Suppressor macrophage treated with lipopolysaccharide for 4 hours (primary cell): ENCODE results near the gene SFSWAP.
"Not testable (repeated sequence)": the region's sequence is repeated elsewhere in the genome, so short reads cannot be mapped to it uniquely, and the experiment has no call there.

ENCODE experiments used
- DNase-seq: peaks from one replicate; pipeline ENCODE4 v3.0.0-alpha.2; 2020

Gene SFSWAP

GRCh38 chr12:131679816-131680215, 31.1 kb upstream of the SFSWAP start:
- DNase-seq, result not testable (repeated sequence)

GRCh38 chr12:131680392-131681256, 30.3 kb upstream of the SFSWAP start:
- not testable (repeated sequence) for DNase-seq

DNA sequence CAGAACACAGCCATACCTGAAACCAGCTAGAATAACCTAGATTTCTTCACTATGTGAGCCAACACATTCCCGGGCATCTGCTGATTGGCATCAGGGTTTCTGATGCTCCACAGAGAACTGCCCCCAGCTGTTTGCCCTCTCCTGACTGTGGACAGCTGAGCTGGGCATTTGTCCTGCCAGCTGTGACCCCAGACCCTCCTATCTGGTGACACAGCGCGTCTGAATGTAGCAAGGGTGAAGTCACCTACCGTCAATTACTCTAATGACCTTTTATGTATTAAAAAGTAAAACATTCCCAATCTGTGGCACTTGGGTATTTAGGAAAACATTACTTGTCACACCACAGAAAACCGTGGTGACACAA, 29.7 kb upstream of the SFSWAP start:
- no peak for DNase-seq

DNA sequence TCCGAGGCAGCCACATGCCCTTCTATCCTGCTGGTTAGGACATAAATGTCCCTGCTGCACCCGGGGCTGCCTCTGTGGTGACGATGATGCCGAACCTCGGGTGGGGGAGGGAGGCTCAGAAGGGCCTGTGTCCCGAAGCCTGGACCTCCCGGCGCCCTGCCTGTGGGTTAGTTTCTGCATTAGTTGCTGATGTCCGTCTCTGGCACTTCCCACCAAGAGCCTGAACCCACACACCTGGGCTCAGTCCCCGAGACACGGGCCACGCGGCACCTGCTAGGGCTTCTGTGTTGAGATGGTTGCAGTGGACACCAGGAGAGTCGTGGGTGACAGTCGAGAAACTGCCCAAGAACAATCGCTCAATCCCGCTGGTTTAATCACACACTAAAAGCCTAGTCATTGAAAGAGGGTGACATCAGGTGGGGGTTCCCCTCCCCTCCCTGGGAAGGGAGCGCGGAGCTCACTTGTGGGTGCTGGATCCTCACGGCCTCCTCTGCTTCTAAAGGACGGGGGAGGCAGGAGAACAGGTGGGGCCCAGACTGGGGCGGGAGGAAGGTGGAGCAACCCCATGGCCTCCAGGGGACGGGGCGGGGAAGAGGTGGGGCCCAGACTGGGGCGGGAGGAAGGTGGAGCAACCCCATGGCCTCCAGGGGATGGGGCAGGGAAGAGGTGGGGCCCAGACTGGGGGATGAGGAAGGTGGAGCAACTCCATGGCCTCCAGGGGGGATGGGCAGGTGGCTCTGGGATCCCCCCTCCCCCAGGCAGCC, 29.0 kb upstream of the SFSWAP start:
- peak; percentile 35 for DNase-seq

GRCh38 chr12:131682510-131682895, 28.4 kb upstream of the SFSWAP start:
- peak; percentile 5 for DNase-seq

DNA sequence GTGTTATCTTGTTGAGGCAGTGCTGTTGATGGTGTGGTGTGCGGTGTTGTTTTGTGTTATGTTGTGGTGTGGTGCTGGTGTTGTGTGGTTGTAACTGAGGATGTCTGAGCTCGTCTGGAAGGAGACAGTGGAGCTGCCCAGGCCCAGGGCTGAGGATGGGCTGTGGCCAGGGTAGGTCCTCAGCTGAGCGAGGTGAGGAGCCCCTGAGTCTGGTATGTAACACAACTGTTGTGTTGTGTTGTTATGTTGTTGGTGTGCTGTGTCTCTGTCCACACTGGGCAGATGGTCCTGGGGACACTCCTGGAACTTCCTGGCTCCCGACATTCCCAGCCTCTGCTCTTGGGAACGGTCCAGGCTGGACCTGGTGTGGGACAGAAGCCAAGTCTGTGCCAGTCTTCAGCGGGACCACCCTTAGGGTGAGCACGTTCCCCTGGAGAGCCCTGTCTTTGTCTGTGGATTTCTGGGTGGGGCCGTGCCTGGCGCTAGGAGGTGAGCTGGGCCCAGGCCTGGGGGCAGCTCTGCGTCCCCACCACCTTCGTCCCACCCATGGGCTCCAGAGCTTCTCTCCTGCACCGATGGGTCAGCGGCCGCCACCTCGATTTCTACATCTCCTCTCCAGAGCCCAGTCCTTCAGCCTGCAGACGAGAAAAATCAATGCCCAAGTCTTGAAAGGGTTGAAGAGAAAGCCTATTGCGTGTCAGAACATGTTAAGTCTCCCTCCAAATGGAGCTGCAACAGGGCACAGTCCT, 27.4 kb upstream of the SFSWAP start:
- no peak for DNase-seq

DNA sequence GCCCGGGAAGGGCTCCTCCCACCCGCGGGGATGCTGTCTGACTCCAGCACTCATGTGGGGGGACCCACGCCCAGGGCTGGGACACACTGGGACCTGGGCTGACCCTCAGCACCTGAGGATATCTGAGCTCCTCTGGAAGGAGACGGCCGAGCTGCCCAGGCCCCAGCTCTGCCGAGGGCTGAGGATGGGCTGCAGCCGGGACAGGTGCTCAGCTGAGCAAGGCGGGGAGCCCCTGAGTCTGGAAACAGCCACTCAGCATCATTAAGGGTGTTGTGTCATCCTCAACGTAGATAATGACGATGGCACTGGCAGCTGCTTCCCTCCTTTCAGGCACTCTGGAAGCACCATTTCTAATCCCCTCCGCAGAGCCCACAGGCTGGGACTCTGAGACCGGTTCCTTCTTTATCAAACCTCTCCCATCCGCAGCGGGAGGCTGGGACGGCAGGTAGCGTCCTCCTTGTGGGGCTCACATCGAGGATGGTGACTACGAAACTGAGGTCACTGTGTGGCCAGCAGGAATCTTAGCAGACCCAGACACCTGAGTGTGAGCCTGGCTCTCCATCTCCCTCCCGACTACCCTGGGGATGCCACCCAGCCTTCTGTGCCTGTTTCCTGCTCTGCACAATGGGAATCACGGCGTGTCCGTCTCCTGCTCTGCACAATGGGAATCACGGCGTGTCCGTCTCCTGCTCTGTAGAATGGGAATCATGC, 26.7 kb upstream of the SFSWAP start:
- no peak for DNase-seq

- DNase-seq, result no peak
Measured at GRCh38 chr12:131687346-131688125, 23.4 kb upstream of the SFSWAP start.

- no peak for DNase-seq
Measured at GRCh38 chr12:131688131-131688844, 22.6 kb upstream of the SFSWAP start.

GRCh38 chr12:131688845-131689154, 22.1 kb upstream of the SFSWAP start:
- DNase-seq, result no peak

GRCh38 chr12:131690320-131690719, 20.6 kb upstream of the SFSWAP start:
- DNase-seq, result no peak

GRCh38 chr12:131692431-131692830, 18.5 kb upstream of the SFSWAP start:
- DNase-seq, result no peak

GRCh38 chr12:131693149-131693548, 17.7 kb upstream of the SFSWAP start:
- no peak for DNase-seq

- DNase-seq, result no peak
Measured at GRCh38 chr12:131694116-131694838, 16.6 kb upstream of the SFSWAP start.

DNA sequence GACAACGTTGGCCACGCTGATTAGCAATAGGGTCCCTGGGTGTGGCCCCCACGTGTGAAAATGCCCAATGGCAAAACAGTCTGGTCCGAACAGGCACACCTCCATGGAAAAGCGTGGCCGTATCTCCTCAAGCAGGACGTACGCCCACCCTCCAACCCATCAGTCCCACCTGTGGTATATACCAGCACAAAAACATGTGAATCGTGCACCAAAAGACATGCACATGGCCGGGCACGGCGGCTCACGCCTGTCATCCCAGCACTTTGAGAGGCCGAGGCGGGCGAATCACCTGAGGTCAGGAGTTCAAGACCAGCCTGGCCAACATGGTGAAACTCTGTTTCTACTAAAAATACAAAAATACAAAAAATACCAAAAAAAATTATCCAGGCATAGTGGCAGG, 14.9 kb upstream of the SFSWAP start:
- no peak for DNase-seq

DNA sequence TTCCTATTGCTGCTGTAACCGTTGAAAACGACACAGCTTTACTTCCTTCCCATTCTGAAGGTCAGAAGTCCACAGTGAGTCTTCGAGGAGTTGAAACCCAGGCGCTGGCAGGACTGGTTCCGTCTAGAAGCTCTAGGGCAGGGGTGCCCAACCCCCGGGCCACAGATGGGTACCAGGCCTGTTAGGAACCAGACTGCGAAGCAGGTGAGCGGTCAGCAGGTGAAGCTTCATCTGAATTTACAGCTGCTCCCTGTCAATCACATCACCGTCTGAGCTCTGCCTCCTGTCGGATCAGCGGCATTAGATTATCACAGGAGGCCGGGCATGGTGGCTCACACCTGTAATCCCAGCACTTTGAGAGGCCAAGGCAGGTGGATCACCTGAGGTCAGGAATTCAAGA, 12.6 kb upstream of the SFSWAP start:
- DNase-seq, result no peak

- DNase-seq, result no peak
Measured at GRCh38 chr12:131699434-131699833, 11.5 kb upstream of the SFSWAP start.

- no peak for DNase-seq
Measured at GRCh38 chr12:131700271-131700670, 10.6 kb upstream of the SFSWAP start.

DNA sequence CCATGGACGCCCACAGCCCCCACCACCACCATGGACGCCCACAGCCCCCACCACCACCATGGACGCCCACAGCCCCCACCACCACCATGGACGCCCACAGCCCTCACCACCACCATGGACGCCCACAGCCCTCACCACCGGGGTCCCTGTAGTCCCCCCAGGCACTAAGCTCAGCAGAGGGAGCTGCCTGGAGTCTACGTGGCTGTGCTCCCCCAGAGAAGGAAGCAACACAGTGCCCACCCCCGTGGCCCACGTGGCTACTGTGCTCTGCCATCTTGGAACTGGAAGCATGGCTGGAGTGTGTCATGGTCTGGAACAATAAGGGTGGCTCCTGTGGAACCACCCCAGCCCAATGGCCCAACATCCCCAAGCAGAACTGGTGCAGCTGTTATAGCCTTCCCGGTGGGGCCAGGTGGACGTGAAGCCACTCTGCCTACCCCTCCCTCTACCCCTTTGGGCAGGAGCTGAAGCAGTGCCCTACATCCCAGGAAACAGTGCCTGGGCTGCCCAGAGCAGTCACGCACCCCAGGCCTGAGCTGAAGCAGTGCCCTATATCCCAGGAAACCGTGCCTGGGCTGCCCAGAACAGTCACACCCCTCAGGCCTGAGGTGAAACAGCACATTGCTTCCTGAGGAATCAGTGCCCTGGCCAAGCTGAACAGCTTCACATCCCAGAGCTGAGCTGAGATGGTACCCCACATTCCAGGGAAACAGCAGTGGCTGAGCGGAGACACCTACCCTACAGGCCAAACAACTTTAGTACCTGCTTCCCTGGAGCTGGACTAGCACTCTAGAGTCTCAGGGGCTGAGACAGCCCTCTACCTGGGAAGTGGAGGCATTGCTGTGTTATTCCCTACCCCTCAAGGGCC, 9.0 kb upstream of the SFSWAP start:
- DNase-seq, result no peak

DNA sequence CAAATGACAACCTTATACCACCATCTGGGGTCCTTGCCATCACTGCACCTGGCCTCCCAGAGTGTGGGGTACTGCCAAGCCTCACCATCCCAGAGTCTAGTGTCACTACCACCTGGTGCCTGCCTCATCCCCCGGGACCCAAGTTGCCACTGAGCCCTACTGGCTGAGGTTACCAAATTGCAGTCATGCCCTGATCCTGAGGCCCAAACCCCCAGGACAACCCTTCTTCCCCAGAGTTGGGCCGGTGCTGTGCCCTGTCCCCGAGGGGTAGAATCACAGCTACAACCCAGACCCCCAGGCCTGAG, 8.4 kb upstream of the SFSWAP start:
- DNase-seq, result no peak
